A172 (cell line): ENCODE measurements around the gene BRWD1. TPM values are rescaled to one million over a fixed set of nuclear protein-coding genes. Genes with fewer than 3 reads are reported as not detected.
A peak's percentile ranks its signal among the peaks of the same experiment; 100 is the strongest.
"Not testable (repeated sequence)": the region's sequence is repeated elsewhere in the genome, so short reads cannot be mapped to it uniquely, and the experiment has no call there.

Experiments used
- DNase-seq: peaks from one replicate; pipeline ENCODE4 v3.0.0-alpha.2; 2015; ENCODE audit warnings: low spot score
- total RNA-seq: library from RNA; depleted of rRNA; stranded (reverse); fragments of >200 nt; shearing (Covaris generic); gene quantifications from 2 replicates; pipeline ENCODE4 v1.2.3, GENCODE V29; 2014

Gene BRWD1
- total RNA-seq, 1 experiment from 2014 or later, result 46.9 TPM

GRCh38 chr21:39173716-39174680 is 139.4 kb downstream of the BRWD1 start:
- DNase-seq, result no peak

- no peak for DNase-seq
These were observed 143.5 kb downstream of the BRWD1 start for GRCh38 chr21:39169906-39170305.

GRCh38 chr21:39168800-39169199 is 144.6 kb downstream of the BRWD1 start:
- DNase-seq, result no peak

DNA sequence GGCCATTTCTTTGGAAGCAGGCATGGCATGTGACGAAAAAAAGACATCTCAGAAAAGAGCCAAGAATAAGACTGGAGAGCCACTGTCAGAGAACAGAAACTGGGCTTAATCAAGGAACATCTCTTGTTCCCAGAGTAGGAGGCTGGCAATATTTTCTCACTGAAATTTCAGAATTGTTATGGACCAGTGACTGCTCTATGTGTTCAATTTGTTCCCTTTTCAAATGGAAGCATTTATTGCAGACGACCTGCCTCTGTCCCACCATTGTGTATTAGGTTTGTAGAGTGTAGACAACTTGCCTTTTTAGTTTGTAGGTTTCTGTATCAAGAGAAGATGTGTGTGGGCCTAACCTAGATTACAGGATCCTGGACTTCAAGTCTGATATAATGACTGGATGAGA is 148.9 kb downstream of the BRWD1 start:
- no peak for DNase-seq

DNA sequence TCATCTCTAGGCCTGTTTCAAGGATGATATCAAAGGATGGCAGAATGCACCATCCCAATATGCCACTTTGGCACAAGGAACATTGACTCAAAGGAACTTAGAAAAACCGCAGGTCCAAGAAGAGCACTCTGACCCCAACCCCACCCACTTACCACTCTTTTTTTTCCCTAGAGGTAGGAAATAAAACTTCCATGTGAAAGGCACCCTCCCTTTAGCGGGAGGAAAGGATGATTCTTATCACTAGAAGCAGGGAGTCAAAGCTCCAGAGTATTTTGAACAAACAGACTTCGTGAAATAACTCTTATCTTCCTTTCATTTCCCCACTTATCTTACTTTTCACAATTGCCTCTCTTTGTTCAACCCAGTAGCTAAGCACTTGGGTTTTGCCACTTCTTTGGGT is 152.4 kb downstream of the BRWD1 start:
- no peak for DNase-seq

GRCh38 chr21:39159342-39160063 is 153.9 kb downstream of the BRWD1 start:
- DNase-seq, result no peak

GRCh38 chr21:39157241-39157640 is 156.2 kb downstream of the BRWD1 start:
- DNase-seq, result not testable (repeated sequence)

DNA sequence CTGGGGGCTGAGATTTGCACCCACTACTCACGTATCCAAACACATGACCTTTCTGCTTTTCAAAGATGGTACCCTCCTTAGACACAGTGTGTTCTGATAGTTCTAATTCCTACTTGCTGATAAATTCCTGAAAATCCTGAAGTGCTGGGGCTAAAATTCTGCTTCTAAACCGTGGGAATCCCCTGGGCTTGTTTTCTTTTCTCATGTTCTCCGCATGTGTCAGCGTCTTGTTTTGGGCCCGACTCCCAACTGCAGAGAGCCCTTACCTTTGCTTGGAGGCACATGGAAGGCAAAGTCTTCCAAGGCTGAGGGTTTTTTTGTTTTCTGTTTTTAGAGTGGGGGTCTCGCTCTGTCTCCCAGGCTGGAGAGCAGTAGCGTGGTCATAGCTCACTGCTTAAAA is 157.4 kb downstream of the BRWD1 start:
- peak; percentile 45 for DNase-seq

DNA sequence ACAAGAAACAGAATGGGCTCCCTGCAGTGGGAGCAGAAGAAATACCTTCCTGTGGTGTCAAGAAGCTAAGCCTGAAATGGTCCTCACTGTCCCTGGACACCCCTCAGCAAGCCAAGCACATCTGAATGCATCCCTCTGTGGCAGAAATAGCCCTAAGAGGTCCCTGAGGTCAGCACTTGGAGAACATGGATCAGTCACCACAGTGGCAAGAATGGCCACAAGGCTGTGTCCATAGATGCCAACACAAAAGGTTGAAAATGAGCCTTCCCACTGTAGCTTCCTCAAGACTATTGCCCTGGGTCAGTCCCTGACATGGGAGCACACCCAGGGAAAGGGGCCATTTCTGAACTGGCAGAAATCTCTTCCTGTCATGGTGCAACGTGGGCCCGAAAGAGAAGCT is 157.9 kb downstream of the BRWD1 start:
- no peak for DNase-seq

GRCh38 chr21:39153842-39154241 is 159.6 kb downstream of the BRWD1 start:
- DNase-seq, result no peak

- DNase-seq, result peak; percentile 17
These were observed 160.1 kb downstream of the BRWD1 start for GRCh38 chr21:39153373-39153772.

- no peak for DNase-seq
These were observed 161.2 kb downstream of the BRWD1 start for GRCh38 chr21:39152271-39152670.

DNA sequence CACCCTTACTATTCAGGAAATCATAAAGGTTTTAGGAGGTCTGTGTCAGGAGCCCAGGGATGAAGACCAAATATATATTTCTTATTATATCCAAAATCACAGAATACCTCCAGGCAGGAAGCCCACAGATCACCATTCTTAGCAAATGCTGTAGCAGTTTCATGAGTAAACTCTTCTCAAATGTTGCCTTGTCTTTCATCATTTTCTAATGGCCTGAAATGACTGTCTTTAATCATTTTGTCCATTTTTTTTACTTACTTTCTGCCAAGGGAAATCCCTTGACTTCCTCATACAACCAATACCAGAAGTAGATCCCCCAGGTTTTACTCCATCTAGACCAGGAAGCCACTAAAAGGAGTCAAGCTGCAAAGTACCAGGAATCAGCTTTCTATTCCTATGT is 162.6 kb downstream of the BRWD1 start:
- DNase-seq, result no peak

DNA sequence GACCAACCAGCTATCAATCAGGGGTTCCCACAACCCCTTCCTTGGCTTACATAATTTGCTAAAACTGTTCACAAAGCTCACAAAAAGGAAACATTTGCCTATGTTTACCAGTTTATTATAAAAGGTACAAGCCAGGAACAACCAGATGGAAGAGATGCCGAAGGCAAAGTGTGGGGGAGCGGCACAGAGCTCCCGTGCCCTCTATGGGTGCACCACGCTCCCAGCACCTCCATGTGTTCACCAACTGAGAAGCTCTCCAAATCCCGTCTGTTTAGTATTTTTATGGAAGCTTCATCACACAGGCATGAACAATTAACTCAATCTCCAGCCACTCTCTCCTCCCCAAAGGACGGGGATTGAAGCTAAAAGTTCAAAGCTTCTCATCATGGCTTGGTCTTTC is 163.1 kb downstream of the BRWD1 start:
- DNase-seq, result no peak

GRCh38 chr21:39149882-39150281 is 163.6 kb downstream of the BRWD1 start:
- DNase-seq, result no peak

GRCh38 chr21:39148975-39149374 is 164.5 kb downstream of the BRWD1 start:
- no peak for DNase-seq

DNA sequence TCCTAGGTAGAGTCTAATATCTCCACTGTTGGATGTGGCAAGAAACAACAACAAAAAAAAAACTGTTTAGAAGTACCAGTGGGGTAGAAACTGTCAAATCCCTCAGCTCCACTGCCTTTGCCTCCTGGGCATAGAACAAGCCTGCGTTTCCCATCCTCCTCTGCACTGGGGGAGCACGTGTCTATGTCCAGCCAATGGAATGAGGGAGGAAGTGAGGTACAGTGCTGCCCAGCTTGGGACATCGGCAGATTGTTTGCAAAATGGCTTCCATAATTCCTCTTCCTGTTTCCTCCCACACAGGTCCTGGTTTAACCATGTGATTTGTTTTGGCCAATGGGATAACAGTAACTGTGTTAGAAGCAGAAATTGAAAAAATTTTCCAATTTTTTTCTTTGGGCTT is 169.2 kb downstream of the BRWD1 start:
- peak; percentile 55 for DNase-seq

- DNase-seq, result no peak
These were observed 170.5 kb downstream of the BRWD1 start for GRCh38 chr21:39142972-39143371.

DNA sequence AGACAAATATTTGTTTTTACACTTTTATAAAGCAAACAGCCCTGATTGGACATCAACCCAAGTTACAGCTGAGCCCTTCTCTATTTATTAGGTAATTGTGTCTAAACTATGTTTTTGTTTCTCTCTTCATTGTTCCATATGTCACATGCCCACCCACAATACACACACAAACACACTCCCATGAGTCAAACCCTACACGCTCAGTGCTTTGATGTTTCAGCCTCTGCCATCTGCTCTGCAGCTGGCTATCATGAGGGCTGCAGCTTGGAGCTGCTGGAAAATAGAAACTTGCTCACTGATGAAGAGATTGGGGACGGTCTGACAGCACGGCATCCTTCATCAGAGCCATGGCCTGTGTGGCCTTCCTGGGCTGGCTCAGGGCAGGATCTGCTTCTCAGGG is 171.9 kb downstream of the BRWD1 start:
- DNase-seq, result no peak

DNA sequence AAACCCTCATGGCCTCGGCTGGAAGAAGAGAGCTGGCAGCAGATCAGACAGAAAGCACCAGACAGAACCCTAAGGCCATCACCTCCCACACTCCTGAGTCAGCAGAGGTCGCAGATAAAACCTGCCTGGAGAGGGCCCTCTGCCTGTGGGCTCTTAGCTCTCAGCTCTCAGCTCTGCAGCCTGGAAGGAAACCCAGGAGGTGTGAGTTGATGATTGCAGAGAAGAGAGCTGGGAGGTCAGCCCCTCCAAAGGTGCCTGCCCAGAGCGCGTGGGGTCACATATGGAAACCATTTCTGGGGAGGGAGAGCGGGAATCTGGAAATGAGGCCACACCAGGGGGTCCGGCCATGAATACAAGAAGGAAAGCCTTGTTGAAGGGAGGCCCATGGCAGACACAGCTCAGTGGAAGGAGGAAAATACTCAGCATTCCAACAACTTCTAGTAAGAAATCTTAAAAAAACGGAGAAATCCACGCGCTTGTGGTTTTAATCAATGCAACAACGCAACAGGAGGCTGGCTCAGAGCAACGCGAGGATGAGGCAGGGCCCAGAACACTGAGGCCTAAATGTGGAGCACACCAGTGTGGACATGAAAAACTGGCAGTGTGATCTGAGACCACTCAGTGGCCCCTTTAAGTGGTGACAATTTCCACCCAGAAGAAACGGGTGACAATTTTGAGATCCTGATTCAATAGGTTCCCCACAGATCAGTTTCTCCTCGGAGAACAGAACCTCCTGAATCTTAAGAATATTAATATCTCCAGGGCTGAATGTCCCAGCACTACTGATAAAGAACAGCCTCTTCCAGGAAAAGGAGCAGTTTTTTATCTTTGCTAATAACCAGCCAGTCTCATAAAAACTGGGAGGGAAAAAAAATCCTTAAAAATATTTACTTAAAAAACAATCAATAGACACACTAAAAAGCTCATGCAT is 175.9 kb downstream of the BRWD1 start:
- DNase-seq, result peak; percentile 31

DNA sequence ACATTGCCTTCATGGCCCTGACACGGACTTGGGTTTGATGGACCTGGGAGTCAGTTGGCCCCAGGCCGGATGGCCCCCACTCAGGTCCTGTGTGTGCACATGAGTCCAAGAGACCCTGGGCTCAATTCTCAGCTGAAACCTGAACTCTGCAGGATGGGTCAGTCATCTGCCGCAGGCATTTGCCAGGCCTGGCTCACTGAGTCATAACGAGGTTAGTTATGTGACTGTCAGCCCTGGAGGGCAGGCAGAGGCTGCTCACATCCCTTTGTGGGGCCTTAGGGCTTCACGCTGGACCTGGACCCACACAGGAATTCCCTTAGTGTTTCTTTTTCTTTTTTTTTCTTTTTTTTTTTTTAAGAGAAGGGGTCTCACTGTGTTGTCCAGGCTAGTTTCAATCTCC is 176.7 kb downstream of the BRWD1 start:
- peak; percentile 55 for DNase-seq

- not testable (repeated sequence) for DNase-seq
These were observed 177.3 kb downstream of the BRWD1 start for GRCh38 chr21:39136138-39136537.
